Upper lobe of right lung (tissue), 1 donor: ENCODE data around the gene NCOA5. TPM values are rescaled to one million over a fixed set of nuclear protein-coding genes. Genes with fewer than 3 reads are reported as not detected.
"Not testable (repeated sequence)": the region's sequence is repeated elsewhere in the genome, so short reads cannot be mapped to it uniquely, and the experiment has no call there.

ENCODE experiments used
- ATAC-seq: fragments of 200-7000 bp; cut with Tn5 transposase; one replicate; pipeline ENCODE4 v1.9.1; 2020; ENCODE audit warnings: mild to moderate bottlenecking, moderate library complexity
- DNase-seq: peaks from one replicate; pipeline ENCODE4 v3.0.0-alpha.2; 2020
- H3K27ac ChIP-seq: fragments of 200-600 bp; one replicate; pipeline ENCODE4 v1.8.0; 2022
- H3K27me3 ChIP-seq: fragments of 200-600 bp; one replicate; pipeline ENCODE4 v1.8.0; 2022; ENCODE audit warnings: mild to moderate bottlenecking
- H3K36me3 ChIP-seq: fragments of 200-600 bp; one replicate; pipeline ENCODE4 v1.8.0; 2022
- H3K4me1 ChIP-seq: fragments of 200-600 bp; one replicate; pipeline ENCODE4 v1.8.0; 2022
- H3K4me3 ChIP-seq: fragments of 200-600 bp; one replicate; pipeline ENCODE4 v1.8.0; 2022; ENCODE audit warnings: mild to moderate bottlenecking
- H3K9me3 ChIP-seq: fragments of 200-600 bp; one replicate; pipeline ENCODE4 v1.8.0; 2022
- CTCF ChIP-seq: fragments of 200-600 bp; IDR thresholded peaks from one replicate; pipeline ENCODE4 v1.8.0; 2022; ENCODE audit warnings: antibody characterized with exemption
- intact Hi-C: fragments of 100-400 bp; cut with DNase I; formaldehyde crosslinking; loops from one replicate; pipeline ENCODE4 v1.11.0; 2022
- total RNA-seq: library from RNA; stranded (reverse); fragmentation: NEBNext Ultra II Directional; extraction: Animal tissue kit (Norgen Biotek cat#: 25700); gene quantifications from one replicate; pipeline ENCODE4 v1.2.1, GENCODE V29; 2021
- donor health status: DM: no; HTN: yes; CAD: no; lungs with severe emphysema.

NCOA5 gene
- total RNA-seq, 1 donor from 2014 or later, result 28.7 TPM

GRCh38 chr20:46099491-46100287 lies 9.9 kb upstream of the NCOA5 start:
- Histone ChIP-seq H3K27ac (no peak overlapping the region), H3K4me1 (no peaks in the 10 kb centered on the region), H3K4me3 (no peak overlapping the region), H3K9me3 (no peaks in the 10 kb centered on the region), H3K27me3 (peaks cover 31% of the 10 kb centered on the region), H3K36me3 (no peaks in the 10 kb centered on the region)
- TF ChIP-seq CTCF, result peak; percentile 29
- ATAC-seq, result peak; percentile 85
- DNase-seq, result peak; percentile 72
- intact Hi-C loops, result no loop called here

DNA sequence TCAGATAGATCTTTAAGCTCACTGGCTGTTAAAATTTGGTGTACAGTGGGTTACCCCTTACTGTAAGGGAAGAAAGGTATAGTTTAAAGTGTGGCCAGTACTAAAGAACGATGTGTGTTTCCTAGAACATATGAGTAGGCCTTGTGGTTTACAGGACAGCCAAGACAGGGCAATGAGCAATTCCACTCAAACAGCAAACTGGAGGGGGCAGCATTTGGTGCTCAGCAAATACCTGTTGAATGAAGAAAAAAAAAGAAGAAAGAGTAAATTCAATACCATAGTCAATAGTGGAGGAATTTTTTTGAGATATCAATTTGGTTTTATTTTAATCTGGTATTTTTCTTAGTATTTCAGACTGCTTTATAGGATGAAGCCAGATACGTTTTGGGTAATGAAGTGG lies 3.8 kb upstream of the NCOA5 start:
- no peak overlapping the region for H3K27ac ChIP-seq
- H3K4me3 ChIP-seq, result no peak overlapping the region
- H3K27me3 ChIP-seq, result peaks cover 9% of the 10 kb centered on the region
- DNase-seq (no peak), ATAC-seq (no peak)
- H3K9me3 ChIP-seq, result no peaks in the 10 kb centered on the region
- H3K36me3 ChIP-seq, result no peaks in the 10 kb centered on the region
- H3K4me1 ChIP-seq, result peaks cover 6% of the 10 kb centered on the region
- intact Hi-C loops, result no loop called here
- TF ChIP-seq CTCF, result no peak

DNA sequence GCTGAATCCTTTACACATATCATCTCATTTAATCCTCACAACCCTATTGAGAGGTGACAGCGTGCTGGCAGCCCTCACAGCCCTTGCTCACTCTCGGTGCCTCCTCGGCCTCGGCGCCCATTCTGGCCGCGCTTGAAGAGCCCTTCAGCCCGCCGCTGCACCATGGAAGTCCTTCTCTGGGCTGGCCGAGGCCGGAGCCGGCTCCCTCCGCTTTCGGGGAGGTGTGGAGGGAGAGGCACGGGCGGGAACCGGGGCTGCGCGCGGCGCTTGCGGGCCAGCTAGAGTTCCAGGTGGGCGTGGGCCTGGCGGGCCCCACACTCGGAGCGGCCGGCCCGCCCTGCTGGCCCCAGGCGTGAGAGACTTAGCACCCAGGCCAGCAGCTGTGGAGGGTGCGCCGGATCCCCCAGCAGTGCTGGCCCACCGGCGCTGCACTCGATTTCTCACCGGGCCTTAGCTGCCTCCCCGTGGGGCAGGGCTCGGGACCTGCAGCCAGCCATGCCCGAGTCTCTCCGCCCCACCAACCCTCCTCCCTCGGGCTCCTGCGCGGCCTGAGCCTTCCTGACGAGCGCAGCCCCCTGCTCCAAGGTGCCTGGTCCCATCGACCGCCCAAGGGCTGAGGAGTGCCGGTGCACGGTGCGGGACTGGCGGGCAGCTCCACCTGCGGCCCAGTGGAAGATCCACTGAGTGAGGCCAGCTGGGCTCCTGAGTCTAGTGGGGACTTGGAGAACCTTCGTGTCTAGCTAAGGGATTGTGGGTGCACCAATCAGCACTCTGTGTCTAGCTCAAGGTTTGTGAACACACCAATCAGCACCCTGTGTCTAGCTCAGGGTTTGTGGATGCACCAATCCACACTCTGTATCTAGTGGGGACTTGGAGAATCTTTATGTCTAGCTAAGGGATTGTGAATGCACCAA lies 2.1 kb upstream of the NCOA5 start:
- H3K4me3 ChIP-seq, DNase-seq, intact Hi-C loops, H3K27me3 ChIP-seq, H3K36me3 ChIP-seq, H3K27ac ChIP-seq, ATAC-seq, H3K9me3 ChIP-seq: not testable (repeated sequence)
- H3K4me1 ChIP-seq, result peaks cover 23% of the 10 kb centered on the region

DNA sequence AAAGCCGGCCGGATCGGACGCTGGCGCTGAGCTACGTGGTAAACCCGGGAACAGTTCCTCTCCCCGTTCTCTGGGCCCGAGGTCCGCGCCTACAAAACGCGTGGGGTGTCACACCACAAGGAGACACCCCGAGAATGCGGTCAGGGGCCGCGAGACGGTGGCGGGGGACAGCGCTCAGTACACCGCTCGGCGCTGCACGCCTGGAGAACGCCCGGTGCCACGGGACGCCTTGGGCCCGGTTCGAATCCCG lies 670 bp downstream of the NCOA5 start:
- H3K4me3 ChIP-seq, result peak overlapping the region; percentile 85
- no peaks in the 10 kb centered on the region for H3K9me3 ChIP-seq
- H3K36me3 ChIP-seq, result no peaks in the 10 kb centered on the region
- TF ChIP-seq CTCF, result no peak
- H3K4me1 ChIP-seq, result peaks cover 51% of the 10 kb centered on the region
- H3K27ac ChIP-seq, result peak overlapping the region; percentile 99
- peak; percentile 72 for ATAC-seq
- intact Hi-C loops, result no loop called here
- no peaks in the 10 kb centered on the region for H3K27me3 ChIP-seq
- peak; percentile 89 for DNase-seq

GRCh38 chr20:46088409-46089166 lies 1.2 kb downstream of the NCOA5 start:
- peak overlapping the region; percentile 99 for H3K27ac ChIP-seq
- no peak for TF ChIP-seq CTCF
- no peaks in the 10 kb centered on the region for H3K27me3 ChIP-seq
- intact Hi-C loops, result no loop called here
- H3K4me1 ChIP-seq, result peaks cover 56% of the 10 kb centered on the region
- peak overlapping the region; percentile 85 for H3K4me3 ChIP-seq
- H3K9me3 ChIP-seq, result no peaks in the 10 kb centered on the region
- no peak for ATAC-seq
- DNase-seq, result no peak
- H3K36me3 ChIP-seq, result no peaks in the 10 kb centered on the region
